ENCODE data around the gene ANKRD13B. TPM values are rescaled to one million over a fixed set of nuclear protein-coding genes. Genes with fewer than 3 reads are reported as not detected.
A peak's percentile ranks its signal among the peaks of the same experiment; 100 is the strongest.

Gene ANKRD13B
- total RNA-seq, 1 experiment from 2014 or later = 8.8 TPM

DNA sequence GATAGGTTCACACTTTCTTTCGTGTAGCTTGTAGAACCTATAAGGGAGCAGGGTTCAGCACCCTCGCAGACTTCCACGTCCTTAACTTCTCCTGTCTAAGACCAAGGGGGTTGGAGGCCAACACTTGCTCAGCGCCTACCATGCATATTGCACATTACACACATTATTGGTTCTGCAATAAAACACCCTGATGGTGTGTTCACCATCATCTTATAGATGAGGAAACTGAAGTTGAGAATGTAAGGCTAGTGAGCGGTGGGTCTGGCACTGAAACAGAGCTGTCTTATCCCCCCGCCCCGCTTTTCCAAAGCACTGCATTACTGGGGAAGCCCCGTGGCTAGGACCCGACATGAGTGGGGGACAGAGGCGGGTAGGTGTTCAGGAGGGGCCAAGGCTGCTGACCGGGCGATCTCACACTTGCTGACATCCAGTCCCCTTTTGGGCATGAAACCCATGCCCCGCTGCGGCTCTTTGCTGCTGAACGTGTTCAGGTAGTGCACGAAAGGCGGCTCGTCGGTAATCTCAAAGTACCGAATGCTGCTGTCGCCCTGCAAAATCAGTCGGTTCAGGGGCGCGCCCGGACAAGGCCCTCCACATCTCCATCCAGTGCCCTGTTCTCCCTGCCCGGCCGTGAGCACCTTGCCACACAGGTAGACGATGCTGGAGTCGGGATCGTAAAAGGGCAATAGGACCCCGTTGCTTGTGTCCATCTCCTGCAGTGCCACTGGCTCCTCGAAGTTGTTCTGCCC is 23.5 kb downstream of the ANKRD13B start:
- peaks cover 14% of the 10 kb centered on the region for H3K4me1 Mint-ChIP-seq (ENCODE audit: low read depth, unreplicated experiment)
- no peak for DNase-seq
- BruUV-seq (replicated peaks) = no TSS peak
- peaks cover 11% of the 10 kb centered on the region for H3K36me3 Mint-ChIP-seq (ENCODE audit: insufficient read depth, unreplicated experiment)
- H3K4me3 Mint-ChIP-seq (ENCODE audit: low read depth, unreplicated experiment) = peak overlapping the region; percentile 81
- H3K27me3 Mint-ChIP-seq (ENCODE audit: unreplicated experiment) = peaks cover 37% of the 10 kb centered on the region
- CTCF ChIA-PET = interaction anchor here (0.5 to 2.6 kb wide), 25 partner anchors 8 to 1258 kb away, joined by 3 to 36 read pairs (median 4); partner anchors contain the start of genes ABHD15, ANKRD13B, MYO18A and TP53I13
- no peaks in the 10 kb centered on the region for H3K9me3 Mint-ChIP-seq (ENCODE audit: low read depth, unreplicated experiment)
- H3K27ac Mint-ChIP-seq (ENCODE audit: unreplicated experiment) = no peak overlapping the region
- TF ChIP-seq, protein P1, sequence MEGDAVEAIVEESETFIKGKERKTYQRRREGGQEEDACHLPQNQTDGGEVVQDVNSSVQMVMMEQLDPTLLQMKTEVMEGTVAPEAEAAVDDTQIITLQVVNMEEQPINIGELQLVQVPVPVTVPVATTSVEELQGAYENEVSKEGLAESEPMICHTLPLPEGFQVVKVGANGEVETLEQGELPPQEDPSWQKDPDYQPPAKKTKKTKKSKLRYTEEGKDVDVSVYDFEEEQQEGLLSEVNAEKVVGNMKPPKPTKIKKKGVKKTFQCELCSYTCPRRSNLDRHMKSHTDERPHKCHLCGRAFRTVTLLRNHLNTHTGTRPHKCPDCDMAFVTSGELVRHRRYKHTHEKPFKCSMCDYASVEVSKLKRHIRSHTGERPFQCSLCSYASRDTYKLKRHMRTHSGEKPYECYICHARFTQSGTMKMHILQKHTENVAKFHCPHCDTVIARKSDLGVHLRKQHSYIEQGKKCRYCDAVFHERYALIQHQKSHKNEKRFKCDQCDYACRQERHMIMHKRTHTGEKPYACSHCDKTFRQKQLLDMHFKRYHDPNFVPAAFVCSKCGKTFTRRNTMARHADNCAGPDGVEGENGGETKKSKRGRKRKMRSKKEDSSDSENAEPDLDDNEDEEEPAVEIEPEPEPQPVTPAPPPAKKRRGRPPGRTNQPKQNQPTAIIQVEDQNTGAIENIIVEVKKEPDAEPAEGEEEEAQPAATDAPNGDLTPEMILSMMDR (IDR thresholded peaks at IDR 0.05; ENCODE audit: unreplicated experiment) = no peak
- intact Hi-C loops (cut with micrococcal nuclease; ENCODE audit: unreplicated experiment) = loop anchor here (5.0 kb wide), 1 partner anchor 34 kb away; no protein-coding TSS in a partner anchor

DNA sequence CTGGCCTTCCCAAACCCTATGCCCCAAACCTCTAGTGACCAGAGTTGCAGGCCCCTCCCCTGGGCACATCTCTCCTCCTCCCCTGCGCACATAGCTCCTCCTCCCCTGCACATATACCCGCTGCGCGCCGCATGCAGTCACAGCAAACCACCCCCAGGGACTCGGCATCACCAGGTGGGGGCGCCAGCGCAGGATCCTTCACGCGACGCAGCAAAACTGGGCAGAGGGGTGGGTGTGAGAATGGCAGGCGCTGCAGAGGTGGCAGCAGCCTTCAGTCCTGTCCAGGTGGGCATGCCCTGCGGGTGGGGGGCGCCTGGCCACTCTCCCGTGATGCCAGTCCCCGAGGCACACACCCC is 24.2 kb downstream of the ANKRD13B start:
- Mint-ChIP-seq H3K9me3 (ENCODE audit: low read depth, unreplicated experiment) (no peaks in the 10 kb centered on the region), H3K27ac (ENCODE audit: unreplicated experiment) (no peak overlapping the region), H3K4me1 (ENCODE audit: low read depth, unreplicated experiment) (peaks cover 14% of the 10 kb centered on the region), H3K4me3 (ENCODE audit: low read depth, unreplicated experiment) (peak overlapping the region; percentile 81), H3K27me3 (ENCODE audit: unreplicated experiment) (peaks cover 37% of the 10 kb centered on the region), H3K36me3 (ENCODE audit: insufficient read depth, unreplicated experiment) (peaks cover 11% of the 10 kb centered on the region)
- TF ChIP-seq, protein P1 (IDR thresholded peaks at IDR 0.05; ENCODE audit: unreplicated experiment) = peak; percentile 67
- BruUV-seq (replicated peaks) = no TSS peak
- DNase-seq = peak; percentile 86
- CTCF ChIA-PET = interaction anchor here (0.5 to 2.6 kb wide), 25 partner anchors 8 to 1257 kb away, joined by 3 to 36 read pairs (median 4); partner anchors contain the start of genes ABHD15, ANKRD13B, MYO18A and TP53I13
- intact Hi-C loops (cut with micrococcal nuclease; ENCODE audit: unreplicated experiment) = loop anchor here (5.0 kb wide), 1 partner anchor 35 kb away; no protein-coding TSS in a partner anchor

- CTCF ChIA-PET = interaction anchor here (0.5 to 2.6 kb wide), 27 partner anchors 8 to 907 kb away, joined by 3 to 36 read pairs (median 4); partner anchors contain the start of genes ABHD15, ANKRD13B and TP53I13
- DNase-seq = peak; percentile 90
- TF ChIP-seq, protein P1 (IDR thresholded peaks at IDR 0.05; ENCODE audit: unreplicated experiment) = peak; percentile 72
- Mint-ChIP-seq H3K27ac (ENCODE audit: unreplicated experiment) (no peak overlapping the region), H3K4me1 (ENCODE audit: low read depth, unreplicated experiment) (peaks cover 14% of the 10 kb centered on the region), H3K36me3 (ENCODE audit: insufficient read depth, unreplicated experiment) (peaks cover 17% of the 10 kb centered on the region), H3K4me3 (ENCODE audit: low read depth, unreplicated experiment) (peak overlapping the region; percentile 81), H3K9me3 (ENCODE audit: low read depth, unreplicated experiment) (no peaks in the 10 kb centered on the region), H3K27me3 (ENCODE audit: unreplicated experiment) (peaks cover 37% of the 10 kb centered on the region)
- no TSS peak for BruUV-seq (replicated peaks)
- intact Hi-C loops (cut with micrococcal nuclease; ENCODE audit: unreplicated experiment) = loop anchor here (5.0 kb wide), 1 partner anchor 35 kb away; no protein-coding TSS in a partner anchor
Measured at GRCh38 chr17:29617481-29618271, 24.7 kb downstream of the ANKRD13B start.
